HL-60 (cell line): ENCODE results near the gene CCDC97.

Experiments used
- CTCF ChIP-seq: IDR thresholded peaks from one replicate; pipeline ENCODE4 v1.5.1; 2011; ENCODE audit warnings: low read length, control low read depth, inconsistent platforms; ENCODE audit not compliant: insufficient read depth
- GABPA ChIP-seq: IDR thresholded peaks from 2 replicates; pipeline ENCODE4 v1.6.1; 2012; ENCODE audit warnings: low read depth
- POLR2AphosphoS5 ChIP-seq: IDR thresholded peaks from 2 replicates; pipeline ENCODE4 v1.6.1; 2012; ENCODE audit warnings: low read depth
- REST ChIP-seq: IDR thresholded peaks from 2 replicates; pipeline ENCODE4 v1.6.1; 2012; ENCODE audit warnings: low read depth; ENCODE audit not compliant: insufficient replicate concordance
- SPI1 ChIP-seq: IDR thresholded peaks from 2 replicates; pipeline ENCODE4 v1.6.1; 2012; ENCODE audit warnings: low read depth, mild to moderate bottlenecking, borderline replicate concordance

- TF ChIP-seq POLR2AphosphoS5 (no peak; the same call in 1 of the 2 replicates), CTCF (no peak), REST (no peak), GABPA (no peak; the same call in 1 of the 2 replicates), SPI1 (no peak)
Measured at GRCh38 chr19:41327076-41327575, 17.2 kb downstream of the CCDC97 start.
